ENCODE data around the gene ADAMTS18.

GRCh38 chr16:77236063-77236511, 198.7 kb downstream of the ADAMTS18 start:
- TF ChIP-seq CTCF (conservative IDR thresholded peaks at IDR 0.05 in 1 of 2, IDR thresholded peaks at IDR 0.05 in 1 of 2; ENCODE audit: low read depth in 1 of 2, low read length in 2 of 2): peak; percentile 99 to 100
- no peak for TF ChIP-seq EZH2 (IDR thresholded peaks at IDR 0.05; ENCODE audit: low read length, missing control alignments)
